H9 (cell line): ENCODE measurements around the gene SUN1. TPM values are rescaled to one million over a fixed set of nuclear protein-coding genes. Genes with fewer than 3 reads are reported as not detected.

Source experiments
- DNase-seq: peaks from one replicate; pipeline ENCODE4 v3.0.0-alpha.2; 2017
- H2AFZ ChIP-seq: one replicate; pipeline ENCODE4 v1.6.1; 2013; ENCODE audit warnings: mild to moderate bottlenecking, low read length, control low read depth, moderate library complexity
- H2AK5ac ChIP-seq: 2 replicates; pipeline ENCODE4 v1.6.1; 2013; ENCODE audit warnings: low read length, control low read depth, mixed read lengths; ENCODE audit not compliant: insufficient read length
- H2BK120ac ChIP-seq: one replicate; pipeline ENCODE4 v1.6.1; 2013; ENCODE audit warnings: low read depth, mild to moderate bottlenecking, low read length, control low read depth, inconsistent platforms; ENCODE audit not compliant: poor library complexity, severe bottlenecking
- H2BK12ac ChIP-seq: 2 replicates; pipeline ENCODE4 v1.6.1; 2013; ENCODE audit warnings: low read length, control low read depth, mixed read lengths, low read depth; ENCODE audit not compliant: insufficient read length
- H2BK15ac ChIP-seq: 2 replicates; pipeline ENCODE4 v1.6.1; 2013; ENCODE audit warnings: low read depth, low read length, control low read depth
- H2BK20ac ChIP-seq: one replicate; pipeline ENCODE4 v1.6.1; 2013; ENCODE audit warnings: low read depth, mild to moderate bottlenecking, low read length, control low read depth, inconsistent platforms; ENCODE audit not compliant: poor library complexity, severe bottlenecking
- H2BK5ac ChIP-seq: 2 replicates; pipeline ENCODE4 v1.6.1; 2013; ENCODE audit warnings: low read length, control low read depth, mixed read lengths; ENCODE audit not compliant: insufficient read length
- H3K14ac ChIP-seq: 2 replicates; pipeline ENCODE4 v1.6.1; 2013; ENCODE audit warnings: low read length, control low read depth; ENCODE audit not compliant: insufficient read depth
- H3K18ac ChIP-seq: 2 replicates; pipeline ENCODE4 v1.6.1; 2013; ENCODE audit warnings: low read depth, mild to moderate bottlenecking, mixed read lengths, low read length, control low read depth; ENCODE audit not compliant: insufficient read length
- H3K23ac ChIP-seq: 2 replicates; pipeline ENCODE4 v1.6.1; 2013; ENCODE audit warnings: low read length, control low read depth, mixed read lengths, low read depth; ENCODE audit not compliant: insufficient read length
- H3K23me2 ChIP-seq: 2 replicates; pipeline ENCODE4 v1.6.1; 2013; ENCODE audit warnings: low read depth, mild to moderate bottlenecking, mixed read lengths, low read length, control low read depth; ENCODE audit not compliant: insufficient read length, poor library complexity, severe bottlenecking
- H3K27ac ChIP-seq: 2 replicates; pipeline ENCODE4 v1.5.1; 2013; ENCODE audit warnings: low read length, control low read depth, mixed read lengths, low read depth; ENCODE audit not compliant: insufficient read length
- H3K27me3 ChIP-seq: 2 replicates; pipeline ENCODE4 v1.6.1; 2013; ENCODE audit warnings: low read length, control low read depth, inconsistent platforms; ENCODE audit not compliant: insufficient read depth
- H3K4ac ChIP-seq: 2 replicates; pipeline ENCODE4 v1.6.1; 2013; ENCODE audit warnings: low read depth, mild to moderate bottlenecking, control low read depth, inconsistent platforms, low read length, moderate library complexity
- H3K4me1 ChIP-seq: 2 replicates; pipeline ENCODE4 v1.6.1; 2013; ENCODE audit warnings: low read length, control low read depth, inconsistent platforms; ENCODE audit not compliant: insufficient read depth
- H3K4me2 ChIP-seq: 2 replicates; pipeline ENCODE4 v1.6.1; 2013; ENCODE audit warnings: low read length, control low read depth, mixed read lengths; ENCODE audit not compliant: insufficient read length, insufficient read depth
- H3K56ac ChIP-seq: 2 replicates; pipeline ENCODE4 v1.6.1; 2013; ENCODE audit warnings: low read depth, mild to moderate bottlenecking, mixed read lengths, low read length, control low read depth; ENCODE audit not compliant: insufficient read length
- H3K79me1 ChIP-seq: 2 replicates; pipeline ENCODE4 v1.6.1; 2013; ENCODE audit warnings: low read depth, mild to moderate bottlenecking, moderate library complexity, low read length, control low read depth, inconsistent platforms; ENCODE audit not compliant: insufficient read depth, poor library complexity, severe bottlenecking
- H3K79me2 ChIP-seq: 2 replicates; pipeline ENCODE4 v1.6.1; 2013; ENCODE audit warnings: low read length, control low read depth, inconsistent platforms; ENCODE audit not compliant: insufficient read depth
- H3K9ac ChIP-seq: 2 replicates; pipeline ENCODE4 v1.6.1; 2013; ENCODE audit warnings: low read length, control low read depth, mixed read lengths; ENCODE audit not compliant: insufficient read length; ENCODE audit errors: extremely low read depth
- H3K9me3 ChIP-seq: one replicate; pipeline ENCODE4 v1.6.1; 2013; ENCODE audit warnings: low read depth, low read length, inconsistent platforms; ENCODE audit not compliant: control insufficient read depth
- H3T11ph ChIP-seq: one replicate; pipeline ENCODE4 v1.6.1; 2013; ENCODE audit warnings: mild to moderate bottlenecking, low read length, control low read depth, inconsistent platforms
- H4K20me1 ChIP-seq: one replicate; pipeline ENCODE4 v1.6.1; 2013; ENCODE audit not compliant: control insufficient read depth, insufficient read length, insufficient read depth
- H4K5ac ChIP-seq: 2 replicates; pipeline ENCODE4 v1.6.1; 2013; ENCODE audit warnings: low read depth, mild to moderate bottlenecking, mixed read lengths, low read length, control low read depth; ENCODE audit not compliant: insufficient read length
- H4K8ac ChIP-seq: replicated peaks from 2 replicates; pipeline ENCODE4 v1.6.1; 2013; ENCODE audit warnings: low read length, control low read depth, mixed read lengths, low read depth; ENCODE audit not compliant: insufficient read length
- H4K91ac ChIP-seq: 2 replicates; pipeline ENCODE4 v1.6.1; 2013; ENCODE audit warnings: low read depth, mild to moderate bottlenecking, moderate library complexity, mixed read lengths, low read length, control low read depth; ENCODE audit not compliant: insufficient read length
- H3K27ac Mint-ChIP-seq, 3 experiments: 2 replicates in 2 of 3; 3 replicates in 1 of 3; pipeline ENCODE4 v1.8.0; 2020 to 2021; ENCODE audit warnings: mixed read lengths in 3 of 3, mild to moderate bottlenecking in 1 of 3, moderate library complexity in 1 of 3
- H3K27me3 Mint-ChIP-seq: 2 replicates; pipeline ENCODE4 v1.8.0; 2021; ENCODE audit warnings: low read depth, mild to moderate bottlenecking, moderate library complexity, mixed read lengths
- H3K36me3 Mint-ChIP-seq, 3 experiments: 2 replicates in 2 of 3; 3 replicates in 1 of 3; pipeline ENCODE4 v1.8.0; 2020 to 2021; ENCODE audit warnings: low read depth in 3 of 3, mixed read lengths in 3 of 3; ENCODE audit not compliant: insufficient read depth in 1 of 3
- H3K4me1 Mint-ChIP-seq, 2 experiments: 2 replicates each; pipeline ENCODE4 v1.8.0; 2020; ENCODE audit warnings: mixed read lengths in 2 of 2
- H3K4me3 Mint-ChIP-seq, 2 experiments: 2 replicates in 1 of 2; 3 replicates in 1 of 2; pipeline ENCODE4 v1.8.0; 2020 to 2021; ENCODE audit warnings: mild to moderate bottlenecking in 2 of 2, mixed read lengths in 2 of 2, moderate library complexity in 1 of 2
- H3K9me3 Mint-ChIP-seq, 2 experiments: 2 replicates in 1 of 2; 3 replicates in 1 of 2; pipeline ENCODE4 v1.8.0; 2020; ENCODE audit warnings: mild to moderate bottlenecking in 2 of 2, mixed read lengths in 2 of 2, moderate library complexity in 1 of 2
- WGBS: extraction: QIAGEN DNeasy Blood & Tissue Kit; methylation state at CpG from one replicate; pipeline ENCODE4 v1.1.7; 2013; ENCODE audit warnings: missing lambda C conversion rate, low lambda C conversion rate, mixed read lengths; ENCODE audit not compliant: insufficient read length; ENCODE audit errors: extremely low coverage; 5-methylcytosine and 5-hydroxymethylcytosine counted together
- total RNA-seq: library from RNA; stranded (reverse); gene quantifications from 2 replicates; pipeline ENCODE4 v1.2.1, GENCODE V29; 2021
- TF ChIP-seq, protein P1 (sequence below): fragments of 200-600 bp; sonication (generic); conservative IDR thresholded peaks from 3 replicates; pipeline ENCODE4 v1.8.0; 2021; ENCODE audit warnings: antibody characterized with exemption, mild to moderate bottlenecking

The SUN1 gene
- total RNA-seq, 1 experiment from 2014 or later: 118 TPM

DNA sequence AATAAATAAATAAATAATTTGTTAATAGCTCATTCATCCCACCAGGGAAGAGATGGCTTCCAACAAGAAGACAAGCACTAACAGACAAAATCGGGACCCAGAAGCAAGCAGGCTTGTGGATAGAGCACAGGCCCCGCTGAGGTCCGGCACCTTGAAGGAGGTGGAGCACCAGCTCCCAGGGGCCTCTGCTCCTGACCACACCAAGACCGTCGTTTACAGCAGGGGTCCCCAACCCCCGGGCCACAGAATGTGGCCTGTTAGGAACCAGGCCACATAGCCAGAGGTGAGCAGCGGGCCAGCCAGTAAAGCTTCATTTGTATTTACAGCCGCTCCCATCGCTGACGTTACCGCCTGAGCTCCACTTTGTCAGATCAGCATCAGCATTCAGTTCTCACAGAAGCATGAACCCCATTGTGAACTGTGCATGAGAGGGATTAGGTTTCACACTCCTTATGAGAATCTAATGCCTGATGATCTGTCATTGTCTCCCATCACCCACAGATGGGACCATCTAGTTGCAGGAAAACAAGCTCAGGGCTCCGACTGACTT lies 33.3 kb upstream of the SUN1 start:
- H3K23me2 ChIP-seq: no peaks in the 10 kb centered on the region
- H3K18ac ChIP-seq: no peak overlapping the region
- no peak overlapping the region for H2BK15ac ChIP-seq
- no peak for DNase-seq
- no peaks in the 10 kb centered on the region for H3K79me1 ChIP-seq
- no peak overlapping the region for H2BK20ac ChIP-seq
- Mint-ChIP-seq H3K27me3 (no peaks in the 10 kb centered on the region; the same call in 1 of the 2 replicates), H3K36me3 (peaks cover 3 to 9% (median 6%) of the 10 kb centered on the region in 3 experiments; a peak in 6 of 7 replicates), H3K4me3 (no peak overlapping the region), H3K9me3 (peaks cover 6 to 8% of the 10 kb centered on the region in 2 experiments), H3K27ac (no peak overlapping the region), H3K4me1 (peaks cover 2 to 3% of the 10 kb centered on the region in 2 experiments; a peak in 2 of 4 replicates)
- no peaks in the 10 kb centered on the region for H3K79me2 ChIP-seq
- no peak overlapping the region for H3K27ac ChIP-seq
- H4K20me1 ChIP-seq: no peaks in the 10 kb centered on the region
- no peak overlapping the region for H3K4me2 ChIP-seq
- H4K5ac ChIP-seq: no peak overlapping the region
- H2BK120ac ChIP-seq: no peak overlapping the region
- no peaks in the 10 kb centered on the region; the same call in 1 of the 2 replicates for H3K4me1 ChIP-seq
- H2BK5ac ChIP-seq: no peak overlapping the region
- H2AFZ ChIP-seq: no peak overlapping the region
- H3K9ac ChIP-seq: no peak overlapping the region
- TF ChIP-seq, protein P1, sequence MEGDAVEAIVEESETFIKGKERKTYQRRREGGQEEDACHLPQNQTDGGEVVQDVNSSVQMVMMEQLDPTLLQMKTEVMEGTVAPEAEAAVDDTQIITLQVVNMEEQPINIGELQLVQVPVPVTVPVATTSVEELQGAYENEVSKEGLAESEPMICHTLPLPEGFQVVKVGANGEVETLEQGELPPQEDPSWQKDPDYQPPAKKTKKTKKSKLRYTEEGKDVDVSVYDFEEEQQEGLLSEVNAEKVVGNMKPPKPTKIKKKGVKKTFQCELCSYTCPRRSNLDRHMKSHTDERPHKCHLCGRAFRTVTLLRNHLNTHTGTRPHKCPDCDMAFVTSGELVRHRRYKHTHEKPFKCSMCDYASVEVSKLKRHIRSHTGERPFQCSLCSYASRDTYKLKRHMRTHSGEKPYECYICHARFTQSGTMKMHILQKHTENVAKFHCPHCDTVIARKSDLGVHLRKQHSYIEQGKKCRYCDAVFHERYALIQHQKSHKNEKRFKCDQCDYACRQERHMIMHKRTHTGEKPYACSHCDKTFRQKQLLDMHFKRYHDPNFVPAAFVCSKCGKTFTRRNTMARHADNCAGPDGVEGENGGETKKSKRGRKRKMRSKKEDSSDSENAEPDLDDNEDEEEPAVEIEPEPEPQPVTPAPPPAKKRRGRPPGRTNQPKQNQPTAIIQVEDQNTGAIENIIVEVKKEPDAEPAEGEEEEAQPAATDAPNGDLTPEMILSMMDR: no peak
- no peak overlapping the region for H4K91ac ChIP-seq
- no peak overlapping the region for H3K4ac ChIP-seq
- no CpG with 5 or more reads among the region's 12 CpGs for WGBS
- H3K27me3 ChIP-seq: no peaks in the 10 kb centered on the region
- H3K9me3 ChIP-seq: no peaks in the 10 kb centered on the region
- no peak overlapping the region for H2AK5ac ChIP-seq
- no peak overlapping the region for H2BK12ac ChIP-seq
- no peak overlapping the region for H3K14ac ChIP-seq
- no peak overlapping the region for H4K8ac ChIP-seq
- H3K23ac ChIP-seq: no peak overlapping the region
- no peak overlapping the region for H3T11ph ChIP-seq
- no peak overlapping the region for H3K56ac ChIP-seq
